CD14-positive monocyte (primary cell): ENCODE results near the gene PI4KA. TPM values are rescaled to one million over a fixed set of nuclear protein-coding genes. Genes with fewer than 3 reads are reported as not detected.

ENCODE experiments used
- DNase-seq, 3 donors: peaks; one replicate each; pipeline ENCODE4 v3.0.0-alpha.2; 2011 to 2022
- H2AFZ ChIP-seq: 2 replicates; pipeline ENCODE4 v1.6.0; 2012; ENCODE audit warnings: mild to moderate bottlenecking, low read depth, low read length, inconsistent platforms; ENCODE audit not compliant: insufficient read depth, poor library complexity, severe bottlenecking
- H3K27ac ChIP-seq, 2 donors: 1 replicate in 1 of 2; 2 replicates in 1 of 2; pipeline ENCODE4 v1.5.1; 2012 to 2013; ENCODE audit warnings: low read length in 2 of 2, control low read depth in 1 of 2, inconsistent platforms in 1 of 2, low read depth in 1 of 2, mild to moderate bottlenecking in 1 of 2
- H3K27me3 ChIP-seq, 2 donors: one replicate each; pipeline versions ENCODE4 v1.6.0 to v1.6.1; 2011 to 2013; ENCODE audit warnings: low read length in 2 of 2; ENCODE audit not compliant: control insufficient read depth in 2 of 2, insufficient read depth in 2 of 2
- H3K36me3 ChIP-seq, 2 donors: replicated peaks in 1 of 2; 1 replicate in 1 of 2; 2 replicates in 1 of 2; pipeline versions ENCODE4 v1.5.1 to v1.6.1; 2012 to 2013; ENCODE audit warnings: low read length in 2 of 2, control low read depth in 1 of 2, inconsistent platforms in 1 of 2, mild to moderate bottlenecking in 1 of 2; ENCODE audit not compliant: insufficient read depth in 2 of 2, control insufficient read depth in 1 of 2
- H3K4me1 ChIP-seq, 2 donors: 1 replicate in 1 of 2; 2 replicates in 1 of 2; pipeline versions ENCODE4 v1.5.1 to v1.6.1; 2012 to 2013; ENCODE audit warnings: low read length in 2 of 2, control low read depth in 1 of 2, inconsistent platforms in 1 of 2, mild to moderate bottlenecking in 1 of 2, moderate library complexity in 1 of 2; ENCODE audit not compliant: insufficient read depth in 2 of 2, control insufficient read depth in 1 of 2
- H3K4me2 ChIP-seq: replicated peaks from 2 replicates; pipeline ENCODE3; 2012; ENCODE audit warnings: low read length, moderate library complexity, mild to moderate bottlenecking; ENCODE audit not compliant: poor library complexity, severe bottlenecking; ENCODE audit errors: extremely low read depth
- H3K4me3 ChIP-seq, 3 experiments: fragments of 200-600 bp in 1 of 3; sonication (generic) in 1 of 3; replicated peaks in 1 of 3; 1 replicate in 2 of 3; 2 replicates in 1 of 3; pipeline ENCODE4 v1.5.1; 2011 to 2013; ENCODE audit warnings: low read length in 3 of 3, mild to moderate bottlenecking in 3 of 3, control low read depth in 2 of 3, low read depth in 2 of 3, inconsistent platforms in 1 of 3, moderate library complexity in 1 of 3
- H3K79me2 ChIP-seq: 2 replicates; pipeline ENCODE4 v1.6.0; 2012; ENCODE audit warnings: mild to moderate bottlenecking, control low read depth, inconsistent platforms, low read length, moderate library complexity; ENCODE audit not compliant: insufficient read depth
- H3K9ac ChIP-seq: 2 replicates; pipeline ENCODE4 v1.6.0; 2017; ENCODE audit warnings: low read length, mild to moderate bottlenecking; ENCODE audit not compliant: insufficient read depth, poor library complexity, severe bottlenecking
- H3K9me3 ChIP-seq, 2 donors: replicated peaks in 1 of 2; 1 replicate in 1 of 2; 2 replicates in 1 of 2; pipeline versions ENCODE4 v1.5.1 to v1.6.1; 2012 to 2013; ENCODE audit warnings: low read length in 2 of 2, control low read depth in 1 of 2; ENCODE audit not compliant: control insufficient read depth in 1 of 2, insufficient read depth in 1 of 2
- H4K20me1 ChIP-seq: 2 replicates; pipeline ENCODE4 v1.6.0; 2012; ENCODE audit warnings: mild to moderate bottlenecking, low read length, control low read depth, moderate library complexity; ENCODE audit not compliant: insufficient read depth
- H3K27ac Mint-ChIP-seq, 7 donors: one replicate each; pipeline ENCODE4 v1.8.0; 2020; ENCODE audit warnings: mild to moderate bottlenecking in 7 of 7, mixed read lengths in 7 of 7, moderate library complexity in 6 of 7, inconsistent platforms in 2 of 7
- H3K27me3 Mint-ChIP-seq, 3 donors: one replicate each; pipeline ENCODE4 v1.8.0; 2021 to 2022; ENCODE audit warnings: low read depth in 3 of 3, mild to moderate bottlenecking in 3 of 3, mixed read lengths in 3 of 3, moderate library complexity in 3 of 3, inconsistent platforms in 1 of 3
- H3K36me3 Mint-ChIP-seq, 2 donors: one replicate each; pipeline ENCODE4 v1.8.0; 2020; ENCODE audit warnings: mixed read lengths in 2 of 2, inconsistent platforms in 1 of 2, mild to moderate bottlenecking in 1 of 2
- H3K4me1 Mint-ChIP-seq: one replicate; pipeline ENCODE4 v1.8.0; 2020; ENCODE audit warnings: mild to moderate bottlenecking, mixed read lengths
- H3K4me3 Mint-ChIP-seq, 2 donors: one replicate each; pipeline ENCODE4 v1.8.0; 2020; ENCODE audit warnings: mild to moderate bottlenecking in 2 of 2, mixed read lengths in 2 of 2, moderate library complexity in 1 of 2
- H3K9me3 Mint-ChIP-seq, 7 donors: one replicate each; pipeline ENCODE4 v1.8.0; 2020 to 2022; ENCODE audit warnings: mixed read lengths in 7 of 7, mild to moderate bottlenecking in 6 of 7, moderate library complexity in 6 of 7, inconsistent platforms in 2 of 7
- CTCF ChIP-seq: fragments of 200-600 bp; IDR thresholded peaks from one replicate; pipeline ENCODE4 v1.8.0; 2022; ENCODE audit warnings: antibody characterized with exemption, mild to moderate bottlenecking
- WGBS: methylation state at CpG from one replicate; pipeline ENCODE4 v1.1.5; 2013; ENCODE audit warnings: missing lambda C conversion rate; ENCODE audit not compliant: insufficient coverage; 5-methylcytosine and 5-hydroxymethylcytosine counted together
- intact Hi-C, 2 donors: fragments of 100-400 bp; cut with micrococcal nuclease; formaldehyde crosslinking; loops; one replicate each; pipeline versions ENCODE4 v1.15.0 to v1.15.1; 2023
- polyA plus RNA-seq, 3 donors: library from polyadenylated mRNA; depleted of rRNA in 1 of 3; unstranded in 2 of 3; stranded (reverse) in 1 of 3; fragments of 300-500 nt in 2 of 3; fragments of >200 nt in 1 of 3; fragmentation: Illumina TruSeq in 2 of 3; gene quantifications; 1 replicate in 2 of 3; 2 replicates in 1 of 3; pipeline ENCODE4 v1.2.3, GENCODE V29; 2012 to 2021

Gene PI4KA
- polyA plus RNA-seq, 3 donors = 22.8 to 74.4 (median 38.2) TPM

GRCh38 chr22:20814221-20814808 lies 44.3 kb downstream of the PI4KA start:
- Mint-ChIP-seq H3K9me3 (peaks cover 0 to 2% (median 0%) of the 10 kb centered on the region in 7 donors), H3K27ac (peak overlapping the region in 1 of 7 donors; percentile 2), H3K4me1 (no peaks in the 10 kb centered on the region), H3K4me3 (no peak overlapping the region), H3K36me3 (peaks cover 84 to 89% of the 10 kb centered on the region in 2 donors), H3K27me3 (peaks cover 0 to 2% (median 1%) of the 10 kb centered on the region in 3 donors)
- Histone ChIP-seq H3K9me3 (no peaks in the 10 kb centered on the region), H3K4me3 (no peak overlapping the region), H3K4me1 (no peaks in the 10 kb centered on the region), H3K27me3 (no peaks in the 10 kb centered on the region), H3K4me2 (no peak overlapping the region), H2AFZ (no peak overlapping the region), H4K20me1 (no peaks in the 10 kb centered on the region), H3K9ac (no peak overlapping the region), H3K36me3 (peaks cover 81 to 95% of the 10 kb centered on the region in 2 donors), H3K79me2 (no peaks in the 10 kb centered on the region), H3K27ac (no peak overlapping the region)
- no peak for DNase-seq
- WGBS = no CpG with 5 or more reads among the region's 5 CpGs
- TF ChIP-seq CTCF = no peak
- intact Hi-C loops = no loop called here

DNA sequence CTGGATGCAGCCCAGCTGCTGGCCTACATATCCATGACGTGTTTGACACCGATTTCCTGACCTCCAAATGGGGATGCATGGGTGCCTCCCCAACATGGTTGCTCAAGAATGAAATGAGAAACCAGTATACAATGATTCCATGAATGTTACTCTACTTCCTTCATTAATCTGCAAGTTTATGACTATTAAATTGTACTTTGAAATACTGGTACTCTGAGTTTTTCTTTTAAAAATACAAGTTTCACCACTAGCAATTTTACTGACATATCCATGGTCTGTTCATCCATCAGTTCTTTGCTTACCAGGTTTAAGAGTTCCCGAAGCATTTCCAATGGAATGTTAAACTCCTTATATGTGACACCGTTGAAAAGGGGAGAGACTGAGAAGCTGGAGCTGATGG lies 45.6 kb downstream of the PI4KA start:
- no peak overlapping the region for H3K4me3 Mint-ChIP-seq
- Histone ChIP-seq H3K9ac (no peak overlapping the region), H3K27me3 (no peaks in the 10 kb centered on the region), H3K4me2 (no peak overlapping the region), H3K27ac (no peak overlapping the region), H3K36me3 (peaks cover 77 to 95% of the 10 kb centered on the region in 2 donors), H3K79me2 (no peaks in the 10 kb centered on the region), H3K4me3 (no peak overlapping the region), H4K20me1 (no peaks in the 10 kb centered on the region), H3K9me3 (no peaks in the 10 kb centered on the region), H3K4me1 (no peaks in the 10 kb centered on the region), H2AFZ (no peak overlapping the region)
- intact Hi-C loops = no loop called here
- WGBS = 95% methylated on average over 3 of the region's 4 CpGs
- H3K4me1 Mint-ChIP-seq = no peaks in the 10 kb centered on the region
- TF ChIP-seq CTCF = no peak
- peaks cover 0 to 2% (median 1%) of the 10 kb centered on the region in 3 donors for H3K27me3 Mint-ChIP-seq
- H3K36me3 Mint-ChIP-seq = peaks cover 79 to 89% of the 10 kb centered on the region in 2 donors
- H3K27ac Mint-ChIP-seq = no peak overlapping the region
- DNase-seq = no peak
- H3K9me3 Mint-ChIP-seq = peaks cover 0 to 2% (median 0%) of the 10 kb centered on the region in 7 donors
